Activated CD4-positive, alpha-beta T cell treated with anti-CD3 and anti-CD28 coated beads, Interleukin-2, Interleukin-4, amounts not matched to agents 100 ng/mL and 50 ng/mL, durations not matched to agents 16 hours and 8 hours (primary cell): ENCODE results near the gene CBFA2T3.

Experiments
- DNase-seq: peaks from one replicate; pipeline ENCODE4 v3.0.0-alpha.2; 2020; ENCODE audit warnings: low spot score

Gene CBFA2T3

DNA sequence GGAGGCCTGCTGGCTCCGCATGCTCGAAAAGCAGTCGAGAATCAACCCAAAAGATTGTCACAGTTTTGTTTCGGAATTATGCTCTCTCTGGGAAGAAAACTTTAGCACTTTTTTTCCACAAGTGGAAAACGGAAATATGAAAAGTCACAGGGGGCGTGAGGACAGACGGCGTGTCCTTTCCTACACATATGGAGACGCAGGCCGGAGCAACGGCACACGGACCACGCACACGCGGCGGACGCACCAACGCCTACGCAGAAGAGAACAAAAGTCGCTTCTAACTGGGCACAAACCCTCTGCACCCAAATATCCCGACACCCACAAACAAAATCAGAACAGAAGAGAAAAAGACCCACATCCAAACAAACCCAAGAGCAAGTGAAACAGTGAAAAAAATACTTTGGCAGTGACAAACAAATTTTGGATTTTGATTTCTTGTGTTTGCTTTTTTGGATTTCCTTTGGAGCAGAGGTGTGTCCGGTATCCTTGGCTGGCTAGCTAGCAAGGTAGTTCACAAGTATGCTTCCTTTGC lies 101.2 kb downstream of the CBFA2T3 start:
- no peak for DNase-seq

DNA sequence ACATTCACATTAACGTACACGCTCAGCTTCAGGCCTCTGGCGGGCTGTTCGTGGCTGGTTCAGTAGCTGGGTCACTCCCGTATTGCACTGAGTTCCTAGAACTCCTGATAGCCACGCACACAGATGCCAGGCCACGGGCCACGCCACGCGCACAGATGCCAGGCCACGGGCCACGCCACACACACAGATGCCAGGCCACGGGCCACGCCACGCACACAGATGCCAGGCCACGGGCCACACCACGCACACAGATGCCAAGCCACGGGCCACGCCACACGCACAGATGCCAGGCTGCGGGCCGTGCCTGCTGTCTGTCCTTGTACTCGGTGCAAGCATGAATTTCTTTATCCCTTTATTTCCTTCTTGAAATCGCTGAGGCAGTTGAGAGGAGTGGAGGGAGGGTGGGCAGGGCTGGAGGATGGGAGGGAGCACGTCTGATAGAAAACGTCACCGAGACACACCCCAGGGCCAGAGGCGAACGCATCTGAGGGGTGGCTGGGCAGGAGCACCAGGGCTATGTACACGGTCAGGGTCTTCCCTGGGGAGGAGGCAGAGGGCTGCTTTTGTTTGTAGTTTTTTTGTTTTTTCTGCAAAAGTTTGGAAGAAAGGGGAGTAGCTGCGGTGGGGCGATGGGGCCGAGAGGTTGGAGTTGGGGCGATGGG lies 101.9 kb downstream of the CBFA2T3 start:
- DNase-seq = no peak

DNA sequence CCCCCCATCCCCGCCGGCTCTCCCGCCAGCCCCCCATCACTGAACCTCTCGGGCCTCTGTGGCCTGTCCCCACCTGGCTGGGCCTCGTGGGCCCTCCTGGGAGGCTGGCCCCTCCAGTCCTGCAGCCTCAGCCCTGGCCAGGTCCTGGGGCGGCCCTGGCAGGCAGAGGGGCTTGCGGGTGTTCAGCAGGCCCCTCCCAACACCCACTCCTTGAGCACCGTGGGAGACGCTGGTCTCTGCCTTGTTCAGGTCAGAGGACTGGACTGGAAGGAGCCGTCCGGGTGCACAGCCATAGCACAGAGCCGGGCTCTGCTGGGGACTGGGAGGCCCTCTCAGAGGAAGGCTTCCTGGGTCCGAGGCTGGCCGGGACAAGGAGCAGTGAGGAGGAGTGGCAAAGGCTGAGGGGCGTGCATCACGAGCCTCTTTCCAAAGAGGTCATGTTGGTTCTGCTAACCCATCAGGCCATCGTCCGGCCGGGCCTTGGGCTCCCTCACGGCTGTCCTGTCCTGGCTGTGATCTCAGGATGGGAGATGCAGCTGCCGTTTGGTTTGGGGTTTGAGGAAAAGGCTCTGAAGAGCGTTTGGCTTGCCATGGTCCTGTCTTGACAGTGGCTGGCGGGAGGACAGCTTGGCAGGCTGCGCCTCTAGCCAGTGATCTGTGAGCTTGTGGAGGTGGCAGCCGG lies 104.2 kb downstream of the CBFA2T3 start:
- DNase-seq = no peak

DNA sequence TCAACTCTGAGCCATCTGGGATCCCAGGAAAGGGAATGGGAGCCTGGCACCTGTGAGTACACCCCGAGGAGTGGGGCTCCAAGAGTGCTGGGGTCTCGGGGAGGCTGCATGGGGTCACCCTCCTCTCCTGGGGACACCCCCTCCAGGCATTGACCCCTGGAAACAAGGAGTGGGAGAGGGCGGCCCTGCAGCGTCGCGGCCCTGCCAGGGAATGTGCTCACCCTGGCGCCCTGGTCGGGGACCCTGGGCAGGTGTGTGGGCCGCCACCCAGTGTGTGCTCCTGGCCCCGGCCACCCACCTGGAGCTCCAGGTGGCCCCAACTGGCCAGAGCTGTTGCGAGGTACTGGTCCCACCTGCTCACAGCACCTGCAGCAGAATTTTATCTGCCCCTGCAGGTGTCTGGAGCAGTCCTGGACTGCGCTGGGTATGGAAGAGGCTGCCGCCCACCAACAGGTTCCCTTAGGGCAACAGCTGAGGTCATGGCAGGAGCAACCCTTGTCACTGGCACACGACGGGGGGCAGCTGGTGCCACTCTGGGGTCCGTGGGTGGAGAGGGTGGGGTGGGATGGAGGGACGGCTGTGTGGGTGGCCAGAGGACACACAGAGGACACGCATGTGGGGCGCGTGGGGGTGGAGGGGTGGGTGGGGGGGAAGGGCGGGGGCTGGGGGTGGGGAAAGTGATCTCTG lies 105.1 kb downstream of the CBFA2T3 start:
- DNase-seq = no peak

DNA sequence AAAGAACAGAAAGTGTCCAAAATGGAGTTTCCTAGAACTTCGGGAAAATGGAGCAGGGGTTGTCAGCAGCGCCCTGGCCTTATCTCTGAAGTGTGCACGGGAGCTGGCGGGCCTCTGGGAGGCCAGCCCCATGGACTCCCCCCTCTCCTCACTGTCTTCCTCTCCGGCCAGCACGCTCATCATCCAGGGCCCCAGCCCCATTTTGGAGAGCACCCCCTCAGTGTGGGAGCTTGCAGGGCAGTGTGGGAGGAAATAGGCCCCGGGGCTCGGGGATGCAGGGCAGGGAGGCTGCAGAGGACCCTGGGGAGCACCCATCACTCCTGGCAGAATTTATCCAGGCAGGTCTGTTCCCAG lies 105.7 kb downstream of the CBFA2T3 start:
- no peak for DNase-seq

DNA sequence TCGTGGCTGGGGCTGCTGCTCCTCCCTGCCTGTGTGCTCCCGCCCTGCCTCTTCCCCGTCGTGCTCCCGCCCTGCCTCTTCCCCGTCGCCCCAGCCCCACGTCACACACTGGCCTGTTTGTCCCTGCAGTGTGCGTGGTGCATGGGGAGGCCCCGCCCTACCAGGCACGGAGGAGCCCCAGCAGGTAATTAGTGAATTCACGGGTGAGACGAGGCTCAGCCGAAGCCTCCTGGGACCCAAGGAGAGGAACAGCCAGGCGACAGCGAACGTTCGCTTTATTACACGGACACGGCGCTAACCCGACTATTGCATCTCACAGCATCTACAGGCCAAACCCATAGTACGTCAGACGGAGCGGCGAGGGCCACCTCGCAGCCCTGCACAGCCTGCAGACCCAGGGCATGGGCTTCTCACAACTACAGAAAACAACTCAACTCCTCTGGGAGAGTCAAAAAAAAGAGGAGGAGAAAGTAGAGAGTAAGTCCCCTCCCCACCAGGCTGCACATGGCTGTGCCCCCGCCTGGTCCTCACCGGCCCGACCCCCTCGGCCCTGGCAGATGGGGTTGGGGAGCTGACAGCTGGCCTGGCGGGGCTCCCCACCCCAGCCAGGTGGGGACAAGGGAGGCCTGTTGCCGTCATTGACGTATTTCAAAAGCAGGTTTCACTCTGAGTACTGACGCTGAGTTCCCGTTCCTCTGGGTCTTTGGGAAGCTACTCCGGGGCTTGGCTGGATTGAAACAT lies 106.2 kb downstream of the CBFA2T3 start:
- no peak for DNase-seq

DNA sequence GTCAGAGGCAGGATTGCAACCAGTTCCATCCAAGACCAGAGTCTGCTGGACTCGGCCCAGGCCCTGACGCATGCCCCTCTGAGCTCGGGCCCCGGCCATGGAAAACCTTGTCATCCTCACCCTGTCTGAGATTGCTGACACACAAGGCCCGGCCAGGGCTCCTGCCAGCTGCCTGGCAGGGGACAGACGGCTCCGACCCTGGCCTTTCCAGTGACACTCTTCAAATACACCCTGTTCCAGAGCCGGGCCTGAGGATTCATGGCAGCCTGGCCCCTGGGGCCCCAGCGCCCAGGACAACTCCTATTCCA lies 107.4 kb downstream of the CBFA2T3 start:
- DNase-seq = no peak

DNA sequence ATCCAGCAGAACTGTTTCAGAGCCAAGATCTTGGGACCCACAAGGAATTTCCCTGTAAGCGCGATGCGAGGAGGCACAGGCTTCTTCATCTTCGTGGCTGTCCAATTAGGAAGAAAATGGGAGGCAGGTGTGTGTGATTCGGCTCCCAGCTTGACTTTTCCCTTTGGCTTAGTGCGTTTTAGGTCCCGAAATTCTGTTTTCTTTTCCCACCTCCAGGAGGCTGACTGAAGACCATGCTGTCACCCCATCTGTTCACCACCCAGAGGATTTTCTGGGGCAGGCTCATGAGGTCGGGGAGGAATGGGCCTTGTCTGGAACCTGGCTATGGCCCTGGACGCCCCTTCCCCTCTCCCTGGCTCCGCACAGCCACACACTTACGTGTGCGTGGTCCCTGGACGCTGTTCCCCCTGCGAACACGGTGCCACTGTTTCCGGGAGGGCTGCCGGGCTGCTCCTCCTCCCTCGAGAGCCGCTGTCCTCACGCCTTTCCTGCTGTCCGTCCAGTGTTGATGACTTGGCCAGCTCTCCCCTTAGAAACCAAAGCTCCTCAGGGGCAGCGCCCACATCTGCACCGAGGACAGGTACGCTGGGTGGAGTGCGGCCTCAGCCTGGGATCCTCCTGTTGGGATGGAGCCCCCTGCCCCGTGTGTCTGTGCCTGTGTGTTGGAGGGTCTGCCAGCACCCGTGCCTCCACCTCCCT lies 107.9 kb downstream of the CBFA2T3 start:
- no peak for DNase-seq

DNA sequence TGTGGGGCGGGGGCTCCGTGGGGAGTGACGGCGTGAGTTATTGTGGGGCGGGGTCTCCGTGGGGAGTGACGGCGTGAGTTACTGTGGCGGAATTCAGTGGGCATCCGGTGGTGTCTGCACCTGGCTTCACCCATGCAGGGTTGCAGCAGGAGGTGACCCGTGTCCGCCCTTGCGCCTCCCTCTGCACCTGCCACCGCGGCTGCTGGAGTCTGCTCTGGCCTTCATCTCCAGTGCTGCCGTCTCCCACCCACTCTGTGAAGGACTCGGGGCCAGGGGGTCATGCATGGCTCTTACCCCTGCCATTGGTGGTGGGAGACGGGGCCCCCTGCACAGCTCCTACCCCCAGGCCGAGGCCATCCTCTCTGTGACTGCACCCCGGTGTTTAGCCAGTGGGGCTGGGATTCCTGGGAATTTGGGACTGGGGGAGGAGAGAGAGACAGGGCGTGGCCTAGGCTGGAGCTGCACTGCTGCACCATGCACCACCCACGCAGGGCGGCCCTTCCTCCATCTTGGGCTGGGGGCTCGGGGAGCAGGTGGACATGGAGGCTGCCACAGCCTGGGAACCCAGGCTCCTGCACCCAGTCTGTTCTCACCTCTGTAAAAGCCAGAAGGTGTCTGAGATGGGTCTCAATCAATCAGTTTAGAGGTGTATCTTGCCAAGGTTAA lies 109.3 kb downstream of the CBFA2T3 start:
- no peak for DNase-seq

DNA sequence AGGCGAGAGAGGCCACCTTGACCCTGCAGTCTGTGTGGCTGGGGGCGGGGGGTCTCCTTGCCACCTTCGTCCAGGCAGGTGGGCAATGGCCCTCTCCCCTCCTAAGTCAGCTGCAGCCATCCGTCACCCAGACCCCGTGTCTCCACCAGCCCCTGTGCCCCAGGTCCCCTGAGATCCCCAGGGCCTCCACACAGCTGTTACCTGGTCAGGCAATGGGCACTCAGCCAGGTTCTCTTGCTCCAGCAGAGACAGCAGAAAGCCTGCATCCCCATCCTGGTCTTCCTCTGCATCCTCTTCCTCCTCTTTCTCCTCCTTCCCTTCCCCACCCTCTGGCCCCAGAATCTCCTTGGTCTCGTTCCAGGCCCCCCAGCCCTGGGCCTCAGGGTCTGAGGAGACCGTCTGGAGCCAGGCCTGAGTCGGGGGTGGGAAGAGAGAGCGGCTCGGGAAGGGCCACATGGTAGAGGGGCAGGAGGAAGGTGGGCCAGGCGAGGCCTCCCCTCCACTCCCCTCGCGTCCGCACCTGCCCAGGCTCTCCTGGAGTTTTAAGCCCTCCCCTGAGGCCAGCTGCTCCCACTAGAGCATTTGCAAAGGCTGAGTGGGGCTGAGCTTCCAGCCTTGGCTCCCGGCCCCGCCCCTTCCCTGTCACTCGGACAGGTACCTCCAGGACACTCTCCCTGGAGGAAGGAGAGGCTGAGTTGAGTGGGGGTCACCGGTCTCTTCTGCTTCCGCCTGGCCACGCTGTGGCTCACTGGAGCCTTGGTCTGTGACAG lies 110.7 kb downstream of the CBFA2T3 start, which contains the start of gene PABPN1L:
Gene PABPN1L, minus strand, starts transcription at position 510 of the 770 bp plus-strand sequence. Its CDS starts 54 bp downstream, at position 456.
- no peak for DNase-seq

DNA sequence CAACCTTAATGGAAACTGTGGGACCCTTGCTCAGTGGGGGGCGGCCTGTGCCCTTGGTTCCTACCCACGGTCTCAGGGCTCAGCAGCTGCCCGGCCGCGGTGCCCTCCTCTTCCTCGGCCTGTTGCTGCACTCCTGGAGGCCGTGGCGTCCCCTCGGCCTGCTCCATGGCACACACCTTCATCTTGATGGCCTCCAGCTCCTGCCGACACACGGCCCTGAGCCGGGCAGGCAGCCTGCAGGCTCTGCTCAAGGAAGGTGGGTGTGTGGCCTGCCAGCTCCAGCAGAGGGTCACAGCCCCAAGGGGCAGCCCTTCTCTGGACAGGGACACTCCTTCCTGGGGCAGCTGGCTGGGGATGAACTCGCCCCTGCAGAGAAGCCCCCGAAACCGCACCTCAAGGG lies 111.3 kb downstream of the CBFA2T3 start:
- DNase-seq = no peak

DNA sequence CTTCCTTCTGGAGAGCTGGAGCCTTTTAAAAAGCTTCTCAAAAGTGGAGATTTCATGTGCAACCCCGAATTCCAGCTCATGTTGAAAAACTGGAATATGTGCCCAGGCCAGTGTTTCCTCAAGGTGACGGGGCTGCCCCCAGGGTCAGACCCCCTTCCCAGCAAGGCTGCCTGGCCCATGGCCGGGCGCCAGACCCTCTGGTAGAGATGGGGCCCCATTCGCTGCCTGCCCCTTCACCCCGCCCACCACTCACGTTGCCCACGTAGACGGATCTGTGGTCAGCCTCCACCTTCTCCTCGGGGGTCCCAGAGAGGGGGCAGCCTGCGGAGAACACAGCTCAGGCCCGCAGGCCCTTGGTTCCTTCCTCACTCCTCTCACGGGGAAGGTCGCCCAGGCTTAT lies 111.7 kb downstream of the CBFA2T3 start:
- DNase-seq = no peak

DNA sequence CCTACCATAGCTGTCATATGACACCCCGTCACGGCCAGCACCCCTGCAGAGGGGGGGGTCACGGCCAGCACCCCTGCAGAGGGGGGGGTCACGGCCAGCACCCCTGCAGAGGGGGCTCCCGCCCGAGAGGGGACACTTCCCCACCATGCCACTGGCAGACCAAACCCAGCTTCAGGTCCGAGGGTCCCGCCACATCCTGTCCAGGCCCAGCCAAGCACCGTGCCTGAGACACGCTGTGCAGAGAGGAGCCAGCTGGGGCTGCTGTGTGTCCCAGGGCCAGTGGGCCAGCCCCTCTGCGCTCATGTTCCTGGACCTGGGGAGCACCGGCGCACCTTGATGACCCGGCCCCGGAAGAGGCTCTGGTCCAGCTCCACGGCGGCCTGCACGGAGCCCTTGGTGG lies 112.5 kb downstream of the CBFA2T3 start:
- no peak for DNase-seq

DNA sequence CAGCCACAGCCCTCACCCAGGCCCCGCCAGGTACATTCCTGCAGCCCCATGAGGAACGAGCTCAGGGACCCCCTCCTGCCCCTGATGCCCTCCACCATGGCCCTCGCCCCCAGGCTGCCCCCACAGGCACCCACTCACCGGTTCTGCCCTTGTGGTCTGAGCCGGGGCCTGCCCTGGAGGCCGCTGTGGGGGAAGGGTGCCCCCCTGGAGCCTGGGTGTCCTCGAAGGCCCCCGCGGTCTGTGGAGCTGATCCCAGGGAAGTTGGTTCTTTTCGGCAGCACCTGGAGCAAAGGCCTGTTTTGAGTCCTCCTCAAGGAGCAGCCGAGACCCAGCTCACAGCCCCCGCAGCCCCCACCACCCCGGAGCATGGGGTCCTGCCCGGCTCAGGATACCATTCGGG lies 112.9 kb downstream of the CBFA2T3 start:
- no peak for DNase-seq

DNA sequence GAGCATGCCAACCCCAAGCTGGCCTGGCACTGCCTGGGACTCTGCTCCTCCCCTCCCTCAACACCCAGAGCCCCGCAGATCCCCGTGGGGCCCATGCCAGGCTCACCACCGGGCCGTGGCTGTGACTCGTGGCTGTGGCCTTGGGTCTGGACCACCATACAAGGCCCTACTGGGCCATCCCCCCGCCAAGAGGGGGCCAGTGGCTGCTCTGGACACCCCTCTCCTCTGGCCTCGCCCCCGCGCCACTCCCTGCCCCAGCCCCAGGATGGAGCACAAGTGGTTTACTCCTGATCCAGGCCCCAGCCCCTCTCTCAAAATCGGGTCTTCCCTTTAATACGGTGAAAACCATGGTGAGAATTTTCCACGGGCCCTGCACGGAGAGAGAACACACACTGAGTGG lies 113.6 kb downstream of the CBFA2T3 start:
- DNase-seq = no peak

DNA sequence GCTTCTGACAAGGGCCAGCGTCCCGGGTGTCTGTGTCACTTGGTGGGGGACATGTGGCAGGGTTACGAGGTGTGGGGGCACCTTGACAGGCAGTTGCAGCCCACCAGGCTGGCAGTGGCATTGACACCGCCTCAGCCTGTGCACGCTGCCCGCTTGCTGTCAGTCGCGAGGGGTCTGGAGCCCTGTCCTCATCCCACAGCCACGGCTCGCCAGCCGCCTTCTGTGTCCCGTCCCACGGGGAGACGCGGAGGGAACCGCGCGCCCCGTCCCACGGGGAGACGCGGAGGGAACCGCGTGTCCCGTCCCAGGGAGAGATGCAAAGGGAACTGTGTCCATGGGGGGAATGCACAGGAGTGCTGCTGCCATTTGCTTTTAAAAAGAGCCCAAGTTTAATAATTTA lies 114.0 kb downstream of the CBFA2T3 start:
- no peak for DNase-seq

DNA sequence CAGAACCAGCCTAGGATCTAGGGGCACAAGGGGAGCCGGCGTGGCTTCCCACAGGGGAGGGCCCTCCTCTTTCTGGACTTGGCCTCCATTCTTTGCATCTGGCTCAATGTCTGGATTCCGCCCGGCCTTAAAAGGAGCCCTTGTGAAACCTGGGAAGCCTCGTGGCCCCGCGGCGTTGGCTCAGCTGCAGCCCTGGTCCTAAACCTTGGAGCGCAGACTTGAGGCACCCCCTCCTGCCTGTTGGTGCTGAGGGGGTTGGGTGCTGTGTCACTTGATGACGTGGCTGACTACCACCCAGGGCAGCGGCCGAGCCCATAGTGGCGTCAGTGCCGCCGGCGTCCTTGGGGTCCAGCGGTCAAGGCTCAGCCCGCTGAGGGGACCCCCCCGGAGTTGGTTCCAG lies 115.6 kb downstream of the CBFA2T3 start:
- DNase-seq = no peak

DNA sequence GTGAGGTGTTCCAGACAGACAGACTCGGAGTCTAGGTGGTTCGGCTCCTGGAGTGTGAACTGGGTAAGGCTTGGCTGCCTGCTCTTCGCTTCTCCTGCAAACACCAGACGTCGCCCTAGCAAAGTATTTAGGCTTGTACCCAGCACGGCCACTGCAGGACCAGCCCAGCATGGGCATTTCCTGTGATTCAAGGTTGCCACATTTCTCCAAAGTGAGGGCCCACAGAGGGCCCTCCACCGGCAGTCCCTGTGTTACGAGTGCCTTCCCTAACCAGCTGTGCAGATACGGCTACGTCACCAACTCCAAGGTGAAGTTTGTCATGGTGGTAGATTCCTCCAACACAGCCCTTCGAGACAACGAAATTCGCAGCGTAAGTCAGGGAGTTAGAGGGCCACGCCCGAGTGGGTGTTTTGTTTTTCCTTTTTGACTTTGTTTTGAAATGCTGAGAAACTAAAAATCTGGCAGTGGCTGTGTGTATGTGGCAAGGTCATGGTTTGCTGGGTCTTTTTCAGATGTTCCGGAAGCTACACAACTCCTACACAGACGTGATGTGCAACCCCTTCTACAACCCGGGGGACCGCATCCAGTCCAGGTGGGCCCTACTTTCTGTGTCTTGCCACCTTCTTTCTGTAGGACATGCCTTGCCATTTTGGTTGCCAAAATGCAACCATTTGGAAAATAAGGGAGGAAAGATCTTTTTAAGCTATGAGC lies 117.5 kb downstream of the CBFA2T3 start:
- DNase-seq = no peak

DNA sequence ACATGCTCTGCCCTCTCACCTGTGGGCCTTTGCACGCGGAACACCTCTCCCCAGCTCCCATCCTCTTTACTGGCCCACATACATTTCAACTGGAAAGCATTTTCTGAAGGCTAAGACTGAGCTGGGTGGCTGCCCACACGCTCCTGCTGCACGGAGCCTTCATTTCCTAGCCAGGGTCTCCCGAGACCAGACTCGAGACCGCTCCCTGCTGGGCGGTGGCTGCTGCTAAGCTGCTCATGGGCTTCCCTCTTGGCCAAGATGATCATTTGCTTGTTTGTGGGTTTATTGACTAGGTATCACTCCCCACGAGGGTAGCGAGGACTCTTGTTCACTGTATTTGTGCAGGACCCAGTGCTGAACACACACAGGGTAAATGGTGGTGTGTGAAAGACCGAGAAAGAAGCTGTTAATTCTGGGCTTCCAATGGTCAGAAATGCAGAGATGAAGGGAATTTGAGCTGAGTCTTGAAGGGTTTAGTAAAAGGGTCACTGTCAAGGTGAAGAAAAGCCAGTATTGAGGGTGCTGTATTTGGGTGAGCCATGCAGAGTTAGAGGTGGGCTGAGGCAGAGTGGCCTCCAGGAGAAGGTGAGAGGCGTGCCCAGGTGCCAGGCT lies 119.2 kb downstream of the CBFA2T3 start:
- peak; percentile 78 for DNase-seq
